Measurements from ENCODE around the gene CCDC15.
"Not testable (repeated sequence)": the region's sequence is repeated elsewhere in the genome, so short reads cannot be mapped to it uniquely, and the experiment has no call there.

Gene CCDC15

GRCh38 chr11:124941703-124942102, 12.3 kb upstream of the CCDC15 start:
- no peak for DNase-seq

- DNase-seq, result no peak
Measured at GRCh38 chr11:124942466-124943253, 11.3 kb upstream of the CCDC15 start.

GRCh38 chr11:124943254-124943616, 10.8 kb upstream of the CCDC15 start:
- DNase-seq, result no peak

GRCh38 chr11:124943741-124944140, 10.3 kb upstream of the CCDC15 start:
- no peak for DNase-seq

- no peak for DNase-seq
Measured at GRCh38 chr11:124944565-124944964, 9.4 kb upstream of the CCDC15 start.

GRCh38 chr11:124945826-124946225, 8.2 kb upstream of the CCDC15 start:
- no peak for DNase-seq

GRCh38 chr11:124946735-124947141, 7.3 kb upstream of the CCDC15 start:
- no peak for DNase-seq

GRCh38 chr11:124950601-124951330, 3.2 kb upstream of the CCDC15 start:
- no peak for DNase-seq

GRCh38 chr11:124951341-124951740, 2.7 kb upstream of the CCDC15 start:
- DNase-seq, result no peak

GRCh38 chr11:124954590-124954955, 571 bp downstream of the CCDC15 start:
- DNase-seq, result no peak

GRCh38 chr11:124955035-124955434, 1.0 kb downstream of the CCDC15 start:
- no peak for DNase-seq

GRCh38 chr11:124961972-124962609, 8.1 kb downstream of the CCDC15 start:
- peak; percentile 40 for DNase-seq

- DNase-seq, result not testable (repeated sequence)
Measured at GRCh38 chr11:124968197-124968596, 14.2 kb downstream of the CCDC15 start.

- DNase-seq, result no peak
Measured at GRCh38 chr11:124970925-124971324, 16.9 kb downstream of the CCDC15 start.

GRCh38 chr11:124971810-124972209, 17.8 kb downstream of the CCDC15 start:
- DNase-seq, result no peak

GRCh38 chr11:124976531-124976930, 22.5 kb downstream of the CCDC15 start:
- no peak for DNase-seq

- DNase-seq, result no peak
Measured at GRCh38 chr11:124977006-124977405, 23.0 kb downstream of the CCDC15 start.

- DNase-seq, result no peak
Measured at GRCh38 chr11:124978316-124978715, 24.3 kb downstream of the CCDC15 start.

GRCh38 chr11:124982043-124982442, 28.0 kb downstream of the CCDC15 start:
- no peak for DNase-seq

- DNase-seq, result no peak
Measured at GRCh38 chr11:124983674-124984511, 29.9 kb downstream of the CCDC15 start.

- no peak for DNase-seq
Measured at GRCh38 chr11:124984512-124984854, 30.5 kb downstream of the CCDC15 start.

GRCh38 chr11:124987096-124987495, 33.1 kb downstream of the CCDC15 start:
- no peak for DNase-seq

GRCh38 chr11:124988063-124988462, 34.1 kb downstream of the CCDC15 start:
- DNase-seq, result no peak
